Globus pallidus (tissue), 1 donor: ENCODE measurements around the gene EML4.
"Not testable (repeated sequence)": the region's sequence is repeated elsewhere in the genome, so short reads cannot be mapped to it uniquely, and the experiment has no call there.

Experiments
- DNase-seq: peaks from one replicate; pipeline ENCODE4 v3.0.0-alpha.2; 2015; ENCODE audit warnings: low spot score

Gene EML4

GRCh38 chr2:42310007-42310515, 140.9 kb downstream of the EML4 start:
- DNase-seq = no peak

GRCh38 chr2:42312106-42312505, 143.0 kb downstream of the EML4 start:
- no peak for DNase-seq

GRCh38 chr2:42314892-42315468, 145.8 kb downstream of the EML4 start:
- DNase-seq = no peak

- DNase-seq = no peak
Measured at GRCh38 chr2:42315844-42316470, 146.8 kb downstream of the EML4 start.

- no peak for DNase-seq
Measured at GRCh38 chr2:42316910-42317309, 147.8 kb downstream of the EML4 start.

- DNase-seq = no peak
Measured at GRCh38 chr2:42317486-42317885, 148.3 kb downstream of the EML4 start.

GRCh38 chr2:42317945-42318344, 148.8 kb downstream of the EML4 start:
- no peak for DNase-seq

GRCh38 chr2:42319265-42319664, 150.1 kb downstream of the EML4 start:
- DNase-seq = no peak

- no peak for DNase-seq
Measured at GRCh38 chr2:42321452-42322064, 152.4 kb downstream of the EML4 start.

GRCh38 chr2:42324244-42324643, 155.1 kb downstream of the EML4 start:
- DNase-seq = no peak

- DNase-seq = no peak
Measured at GRCh38 chr2:42324949-42325348, 155.8 kb downstream of the EML4 start.

- no peak for DNase-seq
Measured at GRCh38 chr2:42325609-42326008, 156.5 kb downstream of the EML4 start.

- DNase-seq = no peak
Measured at GRCh38 chr2:42327125-42327524, 158.0 kb downstream of the EML4 start.

- DNase-seq = peak; percentile 13
Measured at GRCh38 chr2:42328148-42328833, 159.1 kb downstream of the EML4 start.

GRCh38 chr2:42328923-42329322, 159.8 kb downstream of the EML4 start:
- no peak for DNase-seq

- DNase-seq = no peak
Measured at GRCh38 chr2:42329736-42330135, 160.6 kb downstream of the EML4 start.

- DNase-seq = no peak
Measured at GRCh38 chr2:42331569-42332284, 162.6 kb downstream of the EML4 start.

GRCh38 chr2:42332575-42332974, 163.4 kb downstream of the EML4 start:
- no peak for DNase-seq

GRCh38 chr2:42333579-42333978, 164.4 kb downstream of the EML4 start:
- DNase-seq = no peak

- DNase-seq = no peak
Measured at GRCh38 chr2:42334220-42334619, 165.1 kb downstream of the EML4 start.

GRCh38 chr2:42334865-42335264, 165.7 kb downstream of the EML4 start:
- not testable (repeated sequence) for DNase-seq

- no peak for DNase-seq
Measured at GRCh38 chr2:42335514-42336104, 166.5 kb downstream of the EML4 start.
